Activated naive CD4-positive, alpha-beta T cell treated with anti-CD3 and anti-CD28 coated beads, Interleukin-2, amount 50 U/mL, for 72 hours (primary cell): ENCODE results near the gene OR56A4. TPM values are rescaled to one million over a fixed set of nuclear protein-coding genes. Genes with fewer than 3 reads are reported as not detected.
"Not testable (repeated sequence)": the region's sequence is repeated elsewhere in the genome, so short reads cannot be mapped to it uniquely, and the experiment has no call there.

ENCODE experiments used
- ATAC-seq, 2 donors: fragments of 150-1000 bp; cut with Tn5 transposase; 2 replicates each; pipeline ENCODE4 v1.10.0; 2021; ENCODE audit warnings: mild to moderate bottlenecking in 2 of 2, moderate library complexity in 2 of 2
- DNase-seq, 2 donors: peaks; one replicate each; pipeline ENCODE4 v3.0.0; 2021 to 2022; ENCODE audit warnings: low spot score in 2 of 2
- H3K27ac Mint-ChIP-seq, 2 donors: one replicate each; pipeline ENCODE4 v1.8.0; 2022; ENCODE audit warnings: mild to moderate bottlenecking in 2 of 2, mixed read lengths in 2 of 2
- H3K36me3 Mint-ChIP-seq, 2 donors: one replicate each; pipeline ENCODE4 v1.8.0; 2022; ENCODE audit warnings: mixed read lengths in 2 of 2
- H3K9me3 Mint-ChIP-seq, 2 donors: one replicate each; pipeline ENCODE4 v1.8.0; 2022; ENCODE audit warnings: mixed read lengths in 2 of 2
- total RNA-seq, 2 donors: library from RNA; stranded (reverse); gene quantifications; one replicate each; pipeline ENCODE4 v1.2.3, GENCODE V29; 2022

The OR56A4 gene
- total RNA-seq, 2 donors from 2014 or later: 0.12 TPM; not detected in 1

- Mint-ChIP-seq H3K27ac (no peak overlapping the region), H3K9me3 (peaks cover 4 to 12% of the 10 kb centered on the region in 2 donors), H3K36me3 (no peaks in the 10 kb centered on the region)
- DNase-seq: no peak
- no peak for ATAC-seq
Measured at GRCh38 chr11:5983443-5983842, 23.3 kb downstream of the OR56A4 start.

DNA sequence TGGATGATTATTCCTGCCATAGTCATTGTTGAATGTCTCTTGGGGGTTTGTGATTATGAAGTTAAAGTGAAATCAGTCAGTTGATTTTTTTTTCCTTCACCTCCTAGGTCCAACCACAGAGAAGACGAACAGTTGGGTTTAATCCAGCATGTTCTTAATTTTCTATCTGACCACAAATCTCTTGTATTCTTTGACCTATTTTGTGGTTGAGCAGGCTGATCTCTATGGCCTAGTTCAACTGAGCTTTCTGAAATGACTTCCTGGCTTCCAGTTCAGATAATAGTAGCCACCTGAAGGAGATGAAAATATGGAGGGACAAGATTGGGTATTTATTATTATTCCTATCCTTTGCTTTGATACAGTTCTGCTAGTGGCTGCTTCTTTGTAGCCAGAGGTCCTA, 33.2 kb downstream of the OR56A4 start:
- no peaks in the 10 kb centered on the region for H3K36me3 Mint-ChIP-seq
- DNase-seq (no peak), ATAC-seq (no peak)
- H3K9me3 Mint-ChIP-seq: peaks cover 0 to under 1% of the 10 kb centered on the region in 2 donors
- no peak overlapping the region for H3K27ac Mint-ChIP-seq

DNA sequence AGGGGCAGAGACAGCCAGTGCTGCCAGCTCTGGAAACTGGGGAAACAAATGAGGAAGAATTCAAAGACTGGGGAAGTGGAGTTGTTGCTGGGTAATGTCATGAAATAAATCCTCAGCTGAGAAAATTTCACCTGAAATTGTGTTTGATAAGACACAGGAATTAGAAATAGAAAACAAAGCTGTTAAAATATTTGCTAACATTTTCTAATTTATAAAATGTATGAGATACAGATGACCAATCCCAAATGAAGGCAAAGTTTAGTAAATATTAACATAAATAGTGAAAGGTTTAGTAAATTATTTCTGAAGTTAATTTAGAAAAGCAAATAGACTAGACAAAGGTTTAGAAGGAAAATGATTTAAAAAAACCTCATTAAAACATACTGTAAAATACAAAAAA, 38.4 kb downstream of the OR56A4 start, which contains the start of gene OR56A5:
Gene OR56A5, minus strand, starts transcription at position 101 of the 400 bp plus-strand sequence. Its CDS starts 0 bp downstream, at position 101.
- ATAC-seq (no peak), DNase-seq (no peak)
- peaks cover 0 to 4% of the 10 kb centered on the region in 2 donors for H3K36me3 Mint-ChIP-seq
- peaks cover 8 to 16% of the 10 kb centered on the region in 2 donors for H3K9me3 Mint-ChIP-seq
- H3K27ac Mint-ChIP-seq: no peak within 1 kb of the TSS

GRCh38 chr11:5967708-5968107, 39.0 kb downstream of the OR56A4 start:
- Mint-ChIP-seq H3K9me3 (peaks cover 15 to 16% of the 10 kb centered on the region in 2 donors), H3K36me3 (peaks cover 0 to 11% of the 10 kb centered on the region in 2 donors), H3K27ac (no peak overlapping the region)
- no peak for DNase-seq
- no peak for ATAC-seq

DNA sequence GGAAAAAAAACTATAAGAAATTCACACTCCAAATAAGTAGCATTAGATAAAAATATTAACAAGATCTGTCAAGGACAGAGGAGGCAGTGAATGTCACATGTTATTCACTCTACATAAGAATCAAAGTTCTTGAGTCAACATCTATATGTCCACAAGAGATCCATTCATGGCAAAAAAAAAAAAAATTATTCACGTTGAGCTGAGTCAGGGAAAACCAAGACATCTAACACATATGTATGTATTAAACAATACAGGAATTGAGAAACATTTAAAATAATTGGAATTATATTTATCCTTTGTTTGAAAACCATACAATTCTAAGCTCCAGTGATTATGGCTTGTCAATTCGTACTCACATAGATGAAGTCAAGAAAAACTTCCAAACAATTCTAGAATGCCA, 39.8 kb downstream of the OR56A4 start:
- no peak overlapping the region for H3K27ac Mint-ChIP-seq
- DNase-seq: no peak
- peaks cover 0 to 11% of the 10 kb centered on the region in 2 donors for H3K36me3 Mint-ChIP-seq
- H3K9me3 Mint-ChIP-seq: peaks cover 15 to 16% of the 10 kb centered on the region in 2 donors
- no peak for ATAC-seq

DNA sequence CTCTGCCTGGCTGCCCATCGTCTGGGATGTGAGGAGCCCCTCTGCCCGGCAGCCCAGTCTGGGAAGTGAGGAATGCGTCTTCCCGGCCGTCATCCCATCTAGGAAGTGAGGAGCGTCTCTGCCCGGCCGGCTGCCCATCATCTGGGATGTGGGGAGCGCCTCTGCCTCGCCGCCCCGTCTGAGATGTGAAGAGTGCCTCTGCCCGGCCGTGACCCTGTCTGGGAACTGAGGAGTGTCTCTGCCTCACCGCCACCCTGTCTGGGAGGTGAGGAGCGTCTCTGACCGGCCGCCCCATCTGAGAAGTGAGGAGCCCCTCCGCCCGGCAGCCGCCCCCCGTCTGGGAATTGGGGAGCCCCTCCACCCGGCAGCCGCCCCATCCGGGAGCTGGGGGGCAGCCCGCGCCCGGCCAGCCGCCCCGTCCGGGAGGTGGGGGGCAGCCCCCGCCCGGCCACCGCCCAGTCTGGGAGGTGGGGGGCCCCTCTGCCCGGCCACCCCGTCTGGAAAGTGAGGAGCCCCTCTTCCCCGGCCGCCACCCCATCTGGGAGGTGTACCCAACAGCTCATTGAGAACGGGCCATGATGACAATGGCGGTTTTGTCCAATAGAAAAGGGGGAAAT, 45.9 kb downstream of the OR56A4 start:
- DNase-seq, H3K27ac Mint-ChIP-seq, ATAC-seq: not testable (repeated sequence)
- Mint-ChIP-seq H3K9me3 (peaks cover 15 to 16% of the 10 kb centered on the region in 2 donors), H3K36me3 (peaks cover 0 to 11% of the 10 kb centered on the region in 2 donors)

DNA sequence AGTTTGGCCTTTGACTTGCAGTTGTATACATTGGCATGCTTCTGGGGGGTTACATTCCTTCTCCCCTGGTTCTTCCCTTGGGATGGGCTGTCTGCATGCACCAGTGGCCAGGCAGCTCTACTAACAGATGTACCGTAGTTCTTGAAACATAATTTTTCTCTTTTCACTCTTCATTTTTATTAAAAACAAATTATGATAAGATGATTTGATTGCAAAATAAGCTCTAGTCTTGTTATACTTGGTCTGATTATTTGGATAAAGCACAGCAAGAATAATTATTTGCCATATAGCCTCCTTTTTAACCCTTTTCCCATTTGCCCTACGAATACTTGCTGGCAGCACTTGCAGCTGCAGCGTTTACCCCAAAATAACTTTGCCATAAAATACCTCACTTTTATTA, 51.2 kb downstream of the OR56A4 start:
- DNase-seq: no peak
- Mint-ChIP-seq H3K36me3 (no peaks in the 10 kb centered on the region), H3K9me3 (no peaks in the 10 kb centered on the region), H3K27ac (no peak overlapping the region)
- ATAC-seq: no peak

Other genes with a start within 250 kb of the OR56A4 start
- under 1 TPM in 1 of 2 donors, not detected in 1; 0.08 TPM for gene OR52N5, start 223.6 kb downstream of the OR56A4 start, total RNA-seq
- under 1 TPM; 0.14 to 0.58 TPM for gene OR52N1, start 215.7 kb downstream of the OR56A4 start, total RNA-seq
- not detected for gene OR52N2, start 198.0 kb downstream of the OR56A4 start, total RNA-seq
- gene OR52E6, start 165.0 kb downstream of the OR56A4 start, total RNA-seq: not detected
- gene OR52E8, start 149.3 kb downstream of the OR56A4 start, total RNA-seq: not detected
- gene OR52E4, start 126.3 kb downstream of the OR56A4 start, total RNA-seq: not detected
- gene OR52E5, start 113.7 kb downstream of the OR56A4 start, total RNA-seq: not detected
- not detected for gene OR56A3, start 64.7 kb downstream of the OR56A4 start, total RNA-seq
- not detected for gene OR56A5, start 38.5 kb downstream of the OR56A4 start, total RNA-seq
- not detected for gene OR52L1, start 20.0 kb downstream of the OR56A4 start, total RNA-seq
- gene OR56A1, start 23.8 kb upstream of the OR56A4 start, total RNA-seq: under 1 TPM in 1 of 2 donors, not detected in 1; 0.04 TPM
- not detected for gene OR56B4, start 100.7 kb upstream of the OR56A4 start, total RNA-seq
- not detected for gene OR52B2, start 163.4 kb upstream of the OR56A4 start, total RNA-seq
- gene OR52W1, start 192.3 kb upstream of the OR56A4 start, total RNA-seq: not detected
- gene C11orf42, start 198.6 kb upstream of the OR56A4 start, total RNA-seq: not detected
- 10 to 100 TPM; 16.7 to 24.4 TPM for gene FHIP1B, start 227.7 kb upstream of the OR56A4 start, total RNA-seq
- gene CNGA4, start 232.1 kb upstream of the OR56A4 start, total RNA-seq: under 1 TPM; 0.21 to 0.52 TPM